HG03196 (cell line): ENCODE data around the gene DPYSL5.
"Not testable (repeated sequence)": the region's sequence is repeated elsewhere in the genome, so short reads cannot be mapped to it uniquely, and the experiment has no call there.

Experiments
- ATAC-seq: cut with Tn5 transposase; IDR thresholded peaks from one replicate; pipeline ENCODE4 v1.9.1; 2021; ENCODE audit not compliant: unreplicated experiment

Gene DPYSL5

GRCh38 chr2:26922405-26923188 is 74.7 kb downstream of the DPYSL5 start:
- ATAC-seq = no peak

- ATAC-seq = not testable (repeated sequence)
These were observed 75.2 kb downstream of the DPYSL5 start for GRCh38 chr2:26923189-26923466.

GRCh38 chr2:26924731-26925099 is 76.8 kb downstream of the DPYSL5 start:
- ATAC-seq = no peak

DNA sequence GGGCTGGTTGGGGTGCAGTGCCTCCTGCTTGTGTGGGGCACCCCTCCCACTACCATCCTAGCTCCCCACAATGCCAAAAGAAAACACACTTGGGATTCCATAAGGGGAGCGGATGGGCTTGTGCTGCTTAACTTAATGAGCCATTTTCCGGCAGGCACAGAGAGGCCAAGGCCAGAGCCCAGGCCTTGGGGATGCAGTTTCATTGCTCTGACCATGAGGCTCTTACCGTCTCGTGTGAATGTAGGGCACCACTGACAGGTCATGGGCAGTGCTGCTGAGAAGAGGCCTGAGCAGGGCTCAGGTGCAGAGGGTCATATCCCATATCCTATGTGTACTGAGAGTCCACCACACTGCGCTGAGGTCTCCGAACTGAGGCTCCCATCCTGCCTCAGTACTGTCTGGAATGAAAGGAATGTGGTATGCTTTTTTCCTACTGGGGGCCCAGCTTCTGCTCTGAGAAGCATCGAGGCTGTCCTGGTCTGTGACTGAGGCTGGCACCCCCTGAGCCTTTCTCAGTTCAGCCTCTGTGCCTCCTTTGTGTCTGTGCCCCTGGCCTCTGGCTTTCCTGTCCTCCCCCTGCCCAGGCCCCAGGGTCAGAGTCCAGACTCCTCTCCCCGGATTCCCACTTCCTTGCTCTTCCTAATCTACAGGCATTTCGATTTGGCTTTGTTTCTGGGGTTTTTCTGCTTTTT is 77.3 kb downstream of the DPYSL5 start:
- no peak for ATAC-seq

DNA sequence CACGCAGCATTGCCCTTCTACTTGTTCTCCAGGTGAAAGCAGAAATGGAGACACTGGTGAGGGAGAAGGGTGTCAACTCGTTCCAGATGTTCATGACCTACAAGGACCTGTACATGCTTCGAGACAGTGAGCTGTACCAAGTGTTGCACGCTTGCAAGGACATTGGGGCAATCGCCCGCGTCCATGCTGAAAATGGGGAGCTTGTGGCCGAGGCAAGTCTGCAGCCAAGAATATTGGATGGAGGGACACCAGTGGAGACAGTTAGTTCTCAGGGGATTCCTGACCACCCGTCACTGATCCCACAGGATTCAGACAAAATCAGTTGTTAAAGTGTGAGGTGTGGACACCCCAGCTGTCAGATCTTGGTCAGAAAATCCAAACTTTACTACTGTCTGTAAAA is 79.3 kb downstream of the DPYSL5 start:
- ATAC-seq = no peak

DNA sequence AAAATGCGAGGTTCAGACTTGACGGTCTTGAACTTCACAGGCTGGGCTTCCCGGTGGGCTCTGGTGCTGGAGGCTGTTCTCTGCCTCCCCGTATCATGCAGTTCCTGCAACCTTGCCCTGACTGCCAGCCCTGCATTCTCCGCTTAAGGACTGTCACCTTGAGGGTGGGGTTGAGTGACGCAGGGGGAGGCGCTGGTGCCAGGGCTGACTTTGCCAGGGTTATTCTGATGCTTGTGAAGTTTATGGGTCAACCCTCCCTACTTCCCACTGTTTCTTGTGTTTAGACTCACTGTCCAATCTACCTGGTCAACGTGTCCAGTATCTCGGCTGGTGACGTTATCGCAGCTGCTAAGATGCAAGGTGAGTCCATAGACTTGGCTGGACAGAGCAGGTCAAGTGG is 85.0 kb downstream of the DPYSL5 start:
- ATAC-seq = no peak

DNA sequence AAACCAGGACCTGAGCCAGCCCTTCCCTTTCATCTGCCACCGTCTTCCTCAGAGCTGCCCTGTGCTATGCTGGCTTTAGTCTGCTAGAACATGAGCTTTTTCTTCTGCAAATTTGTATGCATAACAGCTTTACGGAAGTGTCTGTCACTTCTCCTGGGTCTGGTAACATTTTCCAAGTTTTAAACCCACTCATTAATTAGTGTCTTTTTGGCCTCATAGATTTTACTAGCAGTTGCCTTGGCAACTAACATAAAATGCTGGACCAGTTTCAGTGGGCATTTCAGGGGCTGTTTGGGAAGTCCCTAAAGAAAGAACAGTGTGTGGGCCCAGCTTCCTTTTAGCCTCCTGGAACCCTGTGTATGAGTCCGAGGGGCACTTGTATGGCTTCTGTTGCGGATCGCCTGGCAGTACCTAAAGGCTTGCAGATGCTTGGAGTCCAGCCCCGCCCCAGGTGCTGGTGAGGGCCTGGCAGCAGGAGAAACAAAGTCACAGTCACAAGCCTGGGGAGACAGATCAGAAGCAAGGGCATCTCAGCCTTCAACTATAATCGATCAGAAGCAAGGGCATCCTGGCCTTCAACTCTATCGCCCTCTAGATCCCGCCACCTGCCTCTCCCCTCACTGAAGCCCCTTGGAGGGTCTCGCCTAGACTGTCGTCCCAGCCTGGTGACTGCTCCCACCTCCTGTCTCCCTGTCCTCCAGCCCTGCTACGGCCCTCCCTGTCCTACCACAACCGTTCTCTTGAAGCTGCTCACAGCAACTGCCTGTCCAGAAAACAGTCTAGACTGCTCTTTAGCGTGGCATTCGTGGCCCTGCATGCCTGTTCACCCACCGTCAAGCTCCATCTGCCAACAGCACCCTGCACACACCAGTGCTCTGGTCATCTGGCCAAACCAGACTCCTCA is 85.8 kb downstream of the DPYSL5 start:
- no peak for ATAC-seq

GRCh38 chr2:26934335-26934724 is 86.4 kb downstream of the DPYSL5 start:
- ATAC-seq = no peak

DNA sequence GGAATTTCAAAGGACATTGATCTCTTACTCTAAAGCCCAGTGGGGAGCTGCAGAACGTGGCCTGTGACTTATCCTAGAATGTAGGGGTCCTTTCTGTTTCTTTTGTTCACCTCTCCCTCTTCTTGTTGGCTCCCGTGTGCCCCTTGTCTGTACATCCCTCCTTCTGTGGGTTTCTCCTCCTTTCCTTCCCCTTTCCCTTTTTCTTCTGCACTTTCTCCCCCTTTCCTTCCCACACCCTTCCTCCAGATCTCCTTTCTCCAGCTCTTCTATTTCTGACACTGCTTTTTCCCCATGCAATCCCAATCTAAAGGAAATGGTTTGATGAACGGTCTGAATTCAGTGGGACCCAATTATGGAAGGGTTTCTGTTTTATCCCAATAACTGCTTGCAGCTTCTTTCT is 87.1 kb downstream of the DPYSL5 start:
- no peak for ATAC-seq

DNA sequence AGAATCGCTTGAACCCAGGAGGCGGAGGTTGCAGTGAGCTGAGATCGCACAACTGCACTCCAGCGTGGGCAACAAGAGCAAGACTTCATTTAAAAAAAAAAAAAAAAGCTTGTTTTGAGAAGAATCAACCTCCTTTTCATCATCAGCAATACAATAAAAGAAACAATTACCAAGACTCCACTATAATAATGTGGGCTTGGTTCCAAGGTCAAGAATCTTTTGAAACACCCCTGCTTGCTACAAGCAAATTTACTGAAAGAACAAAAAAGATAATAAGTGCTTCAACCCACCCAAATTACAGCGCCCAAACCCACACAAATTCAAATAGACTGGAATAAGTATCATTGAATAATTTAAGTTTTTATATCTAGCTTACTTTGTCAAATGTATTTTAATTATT is 88.9 kb downstream of the DPYSL5 start:
- ATAC-seq = no peak

GRCh38 chr2:26938399-26939118 is 90.6 kb downstream of the DPYSL5 start:
- no peak for ATAC-seq

- no peak for ATAC-seq
These were observed 92.1 kb downstream of the DPYSL5 start for GRCh38 chr2:26940001-26940400.

GRCh38 chr2:26941486-26941885 is 93.6 kb downstream of the DPYSL5 start:
- ATAC-seq = no peak

GRCh38 chr2:26942543-26943295 is 94.8 kb downstream of the DPYSL5 start:
- ATAC-seq = no peak

DNA sequence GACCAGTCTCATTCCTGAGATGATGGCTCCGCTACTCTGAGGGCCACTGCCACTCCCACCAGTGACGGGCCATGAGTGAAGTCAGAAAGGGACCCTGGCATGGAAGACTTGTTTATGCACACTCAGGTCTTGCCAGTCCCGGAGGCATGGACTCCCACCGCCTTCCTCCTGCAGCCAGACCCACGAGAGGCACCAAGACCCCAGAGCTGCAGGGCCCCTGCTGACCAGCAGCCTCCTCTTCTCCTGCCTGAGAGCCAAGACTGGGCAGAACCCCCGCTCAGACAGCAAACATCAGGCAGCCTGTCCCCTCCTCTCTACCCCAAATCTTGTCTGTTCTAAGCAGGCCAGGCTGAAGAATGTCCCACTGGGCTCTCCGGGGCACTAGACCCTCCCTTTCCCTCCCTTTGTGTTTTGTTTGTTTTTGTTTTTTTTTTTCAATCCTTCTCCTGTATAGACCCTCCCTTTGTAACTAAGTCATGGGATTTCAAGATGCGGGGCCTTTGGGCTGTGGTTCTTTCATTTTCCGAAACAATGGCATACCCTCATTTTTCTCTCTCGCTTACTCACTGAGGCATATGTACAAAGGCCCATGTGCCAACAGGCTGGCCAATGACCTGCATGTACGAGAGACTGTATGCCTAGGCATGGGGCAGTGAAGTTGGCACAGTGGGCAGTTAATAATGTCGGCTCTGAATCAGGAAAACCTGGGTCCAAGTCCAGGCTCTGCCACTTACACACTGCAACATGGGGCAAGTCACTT is 98.2 kb downstream of the DPYSL5 start:
- no peak for ATAC-seq

DNA sequence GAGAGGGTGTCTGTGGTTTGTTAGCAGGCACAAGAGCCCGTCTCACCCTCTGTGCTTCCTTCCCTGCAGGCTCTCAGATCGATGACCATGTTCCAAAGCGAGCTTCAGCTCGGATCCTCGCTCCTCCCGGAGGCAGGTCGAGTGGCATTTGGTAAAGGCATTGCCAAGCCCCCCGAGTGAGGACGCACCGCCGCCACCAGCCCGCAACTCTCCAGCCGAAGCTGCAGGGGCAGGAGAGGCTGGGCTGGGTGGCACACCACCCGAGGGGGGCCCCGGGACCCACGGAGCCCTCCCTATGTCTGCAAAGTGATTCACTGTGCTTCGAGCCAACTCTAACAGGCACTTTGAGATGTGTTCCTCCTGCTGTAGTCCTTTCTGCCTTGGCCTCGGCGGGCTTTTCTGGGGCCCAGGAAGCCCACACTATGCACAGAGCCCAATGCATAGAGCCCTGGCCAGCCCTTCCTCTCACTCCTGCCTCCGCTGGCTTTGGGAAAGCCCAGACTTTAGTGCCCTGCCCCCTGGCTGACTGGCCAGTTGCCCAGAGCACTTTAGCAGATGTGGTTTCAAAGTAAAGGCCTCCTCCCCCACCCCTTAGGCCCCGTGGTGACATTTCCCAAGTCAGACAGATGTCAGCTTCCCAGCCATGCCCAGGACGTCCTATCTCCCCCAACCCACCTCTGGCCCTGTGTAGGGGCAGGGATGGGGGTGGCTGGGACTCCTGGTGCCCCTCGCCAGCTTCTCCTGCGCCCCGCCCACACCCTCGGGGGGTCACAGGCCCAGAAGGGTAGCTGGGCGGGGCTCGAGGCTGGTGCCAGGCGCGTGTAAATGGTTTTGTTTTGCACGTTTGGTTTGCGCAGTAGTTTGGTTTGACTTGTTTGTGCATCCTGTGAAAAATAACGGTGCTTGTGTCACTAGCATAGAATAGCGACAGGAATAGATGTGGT is 99.2 kb downstream of the DPYSL5 start:
- no peak for ATAC-seq

GRCh38 chr2:26948800-26949199 is 100.9 kb downstream of the DPYSL5 start:
- no peak for ATAC-seq

DNA sequence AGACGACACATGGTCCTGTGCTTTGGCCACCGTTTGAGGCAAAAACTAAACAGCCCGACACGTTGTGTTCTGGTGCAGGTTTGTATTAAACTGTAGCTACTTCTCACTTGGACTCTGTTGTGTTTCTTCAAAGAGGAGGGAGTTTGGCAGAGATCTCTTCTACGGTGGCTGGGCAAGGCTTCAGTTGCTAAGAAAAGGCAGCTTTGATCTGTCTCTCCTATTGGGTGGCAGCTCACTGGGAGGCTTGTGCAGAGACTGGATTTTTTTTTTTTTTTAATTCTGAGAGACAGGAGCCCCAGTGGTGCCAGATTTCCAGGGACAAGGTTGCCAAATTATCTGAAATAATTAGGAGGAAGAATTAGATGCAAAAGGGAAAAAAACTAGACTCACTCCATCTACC is 102.3 kb downstream of the DPYSL5 start:
- no peak for ATAC-seq

- ATAC-seq = no peak
These were observed 103.3 kb downstream of the DPYSL5 start for GRCh38 chr2:26951236-26951635.
